ENCODE results near the gene GDAP2. TPM values are rescaled to one million over a fixed set of nuclear protein-coding genes. Genes with fewer than 3 reads are reported as not detected.

Gene GDAP2
- polyA plus RNA-seq, 6 donors from 2014 or later: 4.9 to 16.9 (median 13.5) TPM

Other genes starting within 250 kb of the GDAP2 start
- 10 to 100 TPM; 11.8 to 28.4 (median 23.3) TPM for gene WDR3, start 118 bp upstream of the GDAP2 start, polyA plus RNA-seq (ENCODE audit: low read depth in 6 of 6)

Data from naive B cell (primary cell).